GM18517 (cell line): ENCODE results near the gene LTBP1.

Source experiments
- ATAC-seq: cut with Tn5 transposase; IDR thresholded peaks from one replicate; pipeline ENCODE4 v1.9.1; 2021; ENCODE audit warnings: mild to moderate bottlenecking, moderate library complexity; ENCODE audit not compliant: unreplicated experiment

LTBP1 gene

GRCh38 chr2:33008716-33009115, 62.0 kb downstream of the LTBP1 start:
- ATAC-seq: no peak

- no peak for ATAC-seq
Observed at GRCh38 chr2:33009249-33009648, 62.5 kb downstream of the LTBP1 start.

- ATAC-seq: no peak
Observed at GRCh38 chr2:33011373-33011772, 64.6 kb downstream of the LTBP1 start.

GRCh38 chr2:33011941-33012340, 65.2 kb downstream of the LTBP1 start:
- ATAC-seq: no peak

- no peak for ATAC-seq
Observed at GRCh38 chr2:33013684-33014110, 66.9 kb downstream of the LTBP1 start.

DNA sequence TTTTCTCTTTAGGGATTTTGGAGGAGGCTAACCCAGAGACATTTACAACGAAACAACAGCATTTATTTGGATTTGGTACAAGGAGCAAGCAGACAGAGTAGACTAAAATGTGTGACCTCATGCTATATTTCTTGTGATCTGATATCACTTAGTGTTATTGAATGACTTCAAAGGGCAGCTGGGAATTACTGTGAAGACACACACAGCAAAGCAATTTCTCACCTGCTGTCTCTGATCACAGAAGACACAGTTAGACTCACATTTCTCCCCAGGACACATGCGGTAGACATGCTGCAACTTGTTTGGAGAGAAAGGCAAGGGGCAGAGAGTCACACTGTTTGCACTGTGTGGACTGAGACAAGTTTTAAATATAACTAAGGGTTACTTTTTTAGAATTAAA, 67.5 kb downstream of the LTBP1 start:
- ATAC-seq: no peak

- no peak for ATAC-seq
Observed at GRCh38 chr2:33015421-33016142, 68.8 kb downstream of the LTBP1 start.

DNA sequence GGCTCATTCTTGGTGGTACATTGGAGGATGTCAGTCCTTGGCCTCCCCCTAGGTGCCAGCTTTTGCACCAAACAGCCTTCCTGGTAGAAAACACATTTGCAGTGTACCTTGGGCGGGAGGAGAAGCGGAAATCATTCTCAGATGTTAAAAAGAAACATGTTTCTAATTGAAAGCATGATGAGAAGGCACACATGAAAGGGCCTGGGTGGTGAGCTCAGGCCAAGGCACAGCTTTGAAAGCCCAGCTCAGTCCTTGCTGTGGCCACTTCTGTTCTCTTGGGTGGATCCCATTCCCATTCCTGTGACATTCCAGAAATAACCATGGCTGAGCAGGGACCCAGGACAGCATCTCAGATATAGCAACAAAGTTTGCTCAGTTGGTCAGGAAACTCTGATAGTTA, 71.5 kb downstream of the LTBP1 start:
- ATAC-seq: no peak

- no peak for ATAC-seq
Observed at GRCh38 chr2:33019796-33020195, 73.0 kb downstream of the LTBP1 start.

DNA sequence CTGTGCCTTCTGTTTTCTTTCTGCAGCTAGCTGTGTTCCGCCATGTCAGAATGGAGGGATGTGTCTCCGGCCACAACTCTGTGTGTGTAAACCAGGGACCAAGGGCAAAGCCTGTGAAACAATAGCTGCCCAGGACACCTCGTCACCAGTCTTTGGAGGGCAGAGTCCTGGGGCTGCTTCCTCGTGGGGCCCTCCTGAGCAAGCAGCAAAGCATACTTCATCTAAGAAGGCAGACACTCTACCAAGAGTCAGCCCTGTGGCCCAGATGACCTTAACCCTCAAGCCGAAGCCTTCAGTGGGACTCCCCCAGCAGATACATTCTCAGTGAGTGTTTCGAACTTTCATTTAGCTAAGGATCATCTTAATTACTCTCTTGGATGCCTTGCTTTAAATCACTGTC, 74.1 kb downstream of the LTBP1 start:
- ATAC-seq: no peak

DNA sequence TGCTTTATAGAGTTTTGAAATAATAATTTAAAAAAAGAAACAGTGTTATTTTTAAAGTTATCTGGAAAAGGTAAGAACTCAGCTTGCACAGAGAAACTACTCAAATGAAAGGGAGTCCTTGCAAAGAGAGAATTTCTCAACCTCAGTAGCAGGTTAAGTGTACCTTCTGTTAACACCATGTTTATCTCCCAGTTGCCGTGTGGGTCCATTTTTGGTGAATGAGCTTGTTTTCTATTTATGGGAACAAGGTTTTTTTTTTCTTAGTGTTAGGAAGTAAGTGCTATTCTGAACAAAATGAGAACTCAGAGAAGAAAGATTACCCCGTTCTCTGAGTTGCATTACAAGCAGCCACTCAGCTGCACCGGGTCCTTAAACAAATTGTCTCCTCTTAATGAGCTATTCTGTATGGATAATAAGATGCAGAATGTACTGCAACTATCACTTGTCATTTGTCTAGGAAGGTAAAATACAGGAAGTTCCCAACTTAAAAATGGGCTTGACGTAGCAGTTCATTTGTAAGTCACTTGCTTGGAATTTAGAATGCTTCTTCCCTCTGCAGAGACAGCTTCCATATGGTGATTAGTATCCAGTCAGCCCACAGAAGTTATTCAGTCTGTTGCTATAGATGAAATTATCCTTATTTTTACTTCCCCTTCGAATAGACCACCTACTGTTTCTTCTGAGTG, 74.9 kb downstream of the LTBP1 start:
- ATAC-seq: no peak

DNA sequence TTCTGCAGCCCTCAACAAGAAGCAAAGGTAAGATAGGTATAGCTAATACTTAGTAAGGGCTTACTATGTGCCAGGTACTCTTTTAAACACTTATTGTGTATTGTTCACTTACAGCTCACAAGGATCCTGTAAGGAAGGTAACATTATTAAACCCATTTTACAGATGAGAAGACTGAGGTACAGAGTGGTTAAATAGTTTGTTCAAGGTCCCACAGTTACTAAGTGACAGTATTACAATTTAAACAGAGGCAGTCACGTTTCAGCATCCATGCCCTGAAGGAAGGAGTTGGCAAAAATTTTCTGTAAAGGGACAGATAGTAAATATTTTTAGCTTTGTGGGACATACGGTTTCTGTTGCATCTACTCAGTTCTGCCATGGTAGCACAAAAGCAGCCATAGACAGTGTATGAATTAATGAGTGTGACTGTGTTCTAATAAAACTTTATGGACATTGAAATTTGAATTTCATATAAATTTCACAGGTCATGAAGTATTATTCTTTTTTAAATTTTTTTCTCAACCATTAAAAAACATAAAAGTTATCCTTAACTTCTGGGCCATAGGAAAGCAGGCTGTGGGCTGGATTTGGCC, 75.7 kb downstream of the LTBP1 start:
- no peak for ATAC-seq

- no peak for ATAC-seq
Observed at GRCh38 chr2:33022989-33023727, 76.4 kb downstream of the LTBP1 start.

DNA sequence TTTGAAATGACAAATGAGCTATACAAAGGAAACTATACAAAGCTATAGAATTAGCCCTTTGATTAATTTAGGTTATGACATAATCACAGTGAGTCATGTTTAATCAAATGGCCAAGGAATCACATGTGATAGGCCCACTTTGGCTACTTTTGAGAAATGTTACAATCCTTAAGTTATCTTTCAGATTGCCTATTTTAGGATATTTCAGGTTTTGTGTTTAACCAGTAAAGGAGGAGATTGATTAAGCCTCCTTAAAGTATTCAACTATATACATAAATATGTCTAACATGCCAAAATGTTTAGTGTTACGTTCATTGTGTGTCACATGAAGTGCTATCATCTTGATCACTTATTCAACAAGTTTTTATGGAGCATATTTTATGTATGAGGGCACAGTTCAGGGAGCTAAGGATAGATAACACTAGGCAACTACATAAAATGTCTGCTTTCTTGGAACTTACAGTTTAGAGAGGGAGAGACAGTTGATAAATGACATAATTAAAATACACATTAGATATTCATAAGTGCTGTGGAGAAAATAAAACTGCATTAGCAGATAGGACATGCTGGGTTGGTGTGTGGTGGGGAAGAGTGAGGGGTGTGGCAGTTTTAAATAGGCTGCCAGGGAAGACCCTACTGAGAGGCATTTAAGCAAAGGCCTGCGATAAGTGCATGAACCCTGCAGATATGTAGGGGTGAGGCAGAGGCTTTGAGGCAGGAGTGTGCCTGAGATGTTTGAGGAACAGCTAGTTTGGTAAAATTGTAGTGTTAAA, 77.2 kb downstream of the LTBP1 start:
- no peak for ATAC-seq

GRCh38 chr2:33024758-33025157, 78.0 kb downstream of the LTBP1 start:
- no peak for ATAC-seq

DNA sequence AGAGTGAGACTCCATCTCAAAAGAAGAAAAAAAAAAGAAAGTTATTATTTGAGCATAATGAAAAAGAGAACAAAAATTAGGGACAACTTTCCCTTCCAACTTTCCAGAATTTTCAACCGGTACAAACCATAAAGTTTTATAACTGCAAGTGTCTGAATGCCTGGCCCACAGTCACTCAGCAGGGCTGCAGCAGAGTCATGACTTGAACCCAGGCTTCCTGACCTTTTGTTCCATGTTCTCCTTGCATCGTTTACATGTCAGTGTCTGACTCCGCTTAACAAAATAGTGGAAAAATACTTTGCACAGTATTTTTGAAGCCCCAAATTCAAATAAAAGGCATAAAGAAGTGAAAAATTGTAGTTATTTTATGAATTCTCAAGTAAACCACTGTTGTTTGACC, 82.7 kb downstream of the LTBP1 start:
- no peak for ATAC-seq

DNA sequence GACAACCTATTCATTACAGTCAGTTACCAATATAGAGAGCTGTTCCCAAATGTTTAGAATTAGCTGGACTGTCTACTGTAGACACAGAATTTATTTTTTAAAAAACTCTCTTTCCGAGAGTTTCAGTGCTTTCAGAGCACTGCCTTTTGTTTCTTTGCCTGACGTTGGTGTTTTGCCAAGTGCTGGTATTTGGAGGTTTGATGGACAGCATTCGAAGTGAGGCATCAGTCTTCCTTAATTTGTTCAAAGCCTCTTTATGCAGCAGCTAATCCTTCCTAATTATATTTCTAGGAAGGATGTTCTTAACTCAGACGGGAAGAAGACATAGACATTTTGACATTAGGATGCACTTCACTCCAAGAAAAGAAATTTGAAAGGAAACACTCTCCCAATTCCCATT, 83.2 kb downstream of the LTBP1 start:
- ATAC-seq: no peak

- ATAC-seq: no peak
Observed at GRCh38 chr2:33030326-33030725, 83.6 kb downstream of the LTBP1 start.

DNA sequence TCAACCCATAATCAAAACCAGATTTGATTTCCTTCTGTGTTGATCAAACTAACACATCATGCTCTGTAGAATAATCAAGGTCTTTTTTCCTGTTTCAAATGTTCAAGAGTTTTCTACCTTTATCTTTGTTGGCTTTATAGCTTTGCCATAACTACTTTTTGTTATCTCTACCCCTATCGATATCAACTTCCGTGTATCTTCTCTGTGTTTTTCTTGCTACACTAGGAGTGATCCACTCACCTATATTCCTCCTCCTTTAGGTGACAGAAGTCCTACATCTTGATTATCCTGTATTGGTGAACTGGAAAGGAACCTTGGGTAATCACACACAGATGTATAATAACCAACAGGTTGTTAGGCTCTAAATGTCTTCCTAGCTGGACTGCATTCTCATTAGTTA, 85.5 kb downstream of the LTBP1 start:
- no peak for ATAC-seq

GRCh38 chr2:33033606-33034081, 86.9 kb downstream of the LTBP1 start:
- ATAC-seq: no peak

- no peak for ATAC-seq
Observed at GRCh38 chr2:33034784-33035183, 88.0 kb downstream of the LTBP1 start.
